ENCODE results near the gene OR4C15.

DNA sequence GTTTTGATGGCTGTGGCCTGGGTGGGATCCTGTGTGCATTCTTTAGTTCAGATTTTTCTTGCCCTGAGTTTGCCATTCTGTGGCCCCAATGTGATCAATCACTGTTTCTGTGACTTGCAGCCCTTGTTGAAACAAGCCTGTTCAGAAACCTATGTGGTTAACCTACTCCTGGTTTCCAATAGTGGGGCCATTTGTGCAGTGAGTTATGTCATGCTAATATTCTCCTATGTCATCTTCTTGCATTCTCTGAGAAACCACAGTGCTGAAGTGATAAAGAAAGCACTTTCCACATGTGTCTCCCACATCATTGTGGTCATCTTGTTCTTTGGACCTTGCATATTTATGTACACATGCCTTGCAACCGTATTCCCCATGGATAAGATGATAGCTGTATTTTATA lies 18.3 kb downstream of the OR4C15 start:
- TF ChIP-seq, protein P1, sequence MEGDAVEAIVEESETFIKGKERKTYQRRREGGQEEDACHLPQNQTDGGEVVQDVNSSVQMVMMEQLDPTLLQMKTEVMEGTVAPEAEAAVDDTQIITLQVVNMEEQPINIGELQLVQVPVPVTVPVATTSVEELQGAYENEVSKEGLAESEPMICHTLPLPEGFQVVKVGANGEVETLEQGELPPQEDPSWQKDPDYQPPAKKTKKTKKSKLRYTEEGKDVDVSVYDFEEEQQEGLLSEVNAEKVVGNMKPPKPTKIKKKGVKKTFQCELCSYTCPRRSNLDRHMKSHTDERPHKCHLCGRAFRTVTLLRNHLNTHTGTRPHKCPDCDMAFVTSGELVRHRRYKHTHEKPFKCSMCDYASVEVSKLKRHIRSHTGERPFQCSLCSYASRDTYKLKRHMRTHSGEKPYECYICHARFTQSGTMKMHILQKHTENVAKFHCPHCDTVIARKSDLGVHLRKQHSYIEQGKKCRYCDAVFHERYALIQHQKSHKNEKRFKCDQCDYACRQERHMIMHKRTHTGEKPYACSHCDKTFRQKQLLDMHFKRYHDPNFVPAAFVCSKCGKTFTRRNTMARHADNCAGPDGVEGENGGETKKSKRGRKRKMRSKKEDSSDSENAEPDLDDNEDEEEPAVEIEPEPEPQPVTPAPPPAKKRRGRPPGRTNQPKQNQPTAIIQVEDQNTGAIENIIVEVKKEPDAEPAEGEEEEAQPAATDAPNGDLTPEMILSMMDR (IDR thresholded peaks at IDR 0.05 in 8 of 11, conservative IDR thresholded peaks at IDR 0.05 in 3 of 11), result no peak
- no peak for TF ChIP-seq POLR2A (IDR thresholded peaks at IDR 0.05)
- no peak for TF ChIP-seq POLR2AphosphoS5 (IDR thresholded peaks at IDR 0.05)
